ENCODE measurements around the gene GPT2.
"Not testable (repeated sequence)": the region's sequence is repeated elsewhere in the genome, so short reads cannot be mapped to it uniquely, and the experiment has no call there.

GPT2 gene

DNA sequence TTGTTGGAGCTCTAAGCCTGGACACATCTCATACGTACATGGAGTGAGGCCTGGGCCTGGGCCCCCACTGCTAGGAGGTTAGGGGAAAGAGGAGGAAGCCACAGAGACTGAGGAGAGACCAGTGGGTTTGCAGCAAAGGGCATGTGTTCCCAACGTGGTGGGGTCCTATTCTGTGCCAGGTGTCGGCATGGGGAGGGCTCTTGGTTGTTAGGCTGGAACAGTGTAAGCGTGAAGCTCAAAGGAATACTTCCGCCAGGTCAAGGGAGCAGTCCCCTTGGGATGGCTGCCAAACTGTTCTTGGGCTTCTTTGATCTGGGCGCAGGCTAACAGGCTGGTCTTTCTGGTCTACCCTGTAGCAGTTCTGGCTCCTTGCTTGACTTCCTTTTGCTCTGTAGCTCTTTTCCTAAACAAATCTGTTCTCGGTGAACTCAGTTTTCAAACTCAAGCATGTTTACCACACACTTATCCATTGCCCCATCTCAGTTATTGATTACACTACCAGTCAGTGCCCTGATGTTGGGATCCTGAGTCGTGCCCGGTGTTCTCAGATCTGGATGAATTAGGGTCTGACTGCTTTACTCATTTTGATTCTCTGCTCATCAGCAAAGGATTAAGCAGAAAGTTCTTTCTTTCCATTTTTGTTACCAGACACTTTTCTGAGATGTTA is 36.4 kb downstream of the GPT2 start:
- DNase-seq (ENCODE audit: low read depth) = no peak

DNA sequence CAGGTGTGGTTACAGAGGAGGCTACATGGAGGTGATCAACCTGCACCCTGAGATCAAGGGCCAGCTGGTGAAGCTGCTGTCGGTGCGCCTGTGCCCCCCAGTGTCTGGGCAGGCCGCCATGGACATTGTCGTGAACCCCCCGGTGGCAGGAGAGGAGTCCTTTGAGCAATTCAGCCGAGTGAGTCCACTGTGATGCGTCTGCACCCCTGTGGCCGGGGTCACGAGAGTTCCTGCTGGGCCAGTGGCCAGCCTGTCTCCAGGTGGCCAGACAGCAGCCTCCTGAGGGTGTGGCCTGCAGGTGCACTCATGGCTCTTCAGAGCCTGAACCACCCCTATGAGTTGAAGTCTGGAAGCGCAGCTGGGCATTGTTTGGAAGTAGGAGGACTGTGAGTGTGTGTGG is 38.1 kb downstream of the GPT2 start:
- no peak for DNase-seq (ENCODE audit: low read depth)

DNA sequence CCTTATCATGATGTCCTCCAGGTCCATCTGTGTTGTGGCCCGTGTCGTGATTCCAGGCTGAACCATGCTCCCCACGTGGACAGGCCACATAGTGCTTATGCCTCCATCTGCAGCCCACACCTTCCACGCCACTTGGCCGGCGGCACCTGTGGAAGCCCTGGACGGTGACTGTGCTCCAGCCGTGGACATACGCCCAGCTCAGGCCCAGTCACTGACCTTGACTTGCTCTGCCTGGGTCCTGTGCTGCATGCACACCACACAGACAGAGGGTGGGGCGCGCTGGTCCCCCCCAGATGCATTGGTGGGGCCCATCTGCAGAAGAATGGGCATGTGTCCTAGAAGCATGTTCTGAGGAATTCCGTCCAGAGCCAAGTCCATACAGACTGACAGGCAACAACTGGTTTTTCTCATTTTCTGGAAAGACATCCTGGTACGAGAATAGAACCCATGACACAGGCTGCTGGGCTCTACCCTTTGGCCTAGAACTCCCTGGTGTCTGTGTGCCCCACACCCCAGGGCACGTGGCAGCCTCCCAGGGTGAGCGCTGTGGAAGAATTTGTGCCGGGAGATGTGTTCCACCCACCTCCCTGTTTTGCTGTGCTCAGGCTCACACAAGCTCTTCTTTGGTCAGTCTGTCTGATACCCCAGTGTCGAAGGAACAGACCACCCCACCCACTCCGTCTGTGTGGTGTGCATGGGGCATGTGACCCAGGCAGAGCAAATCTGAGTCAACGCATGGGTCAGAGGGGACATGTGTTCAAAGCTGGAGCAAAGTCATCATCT is 39.5 kb downstream of the GPT2 start:
- no peak for DNase-seq (ENCODE audit: low read depth)

DNA sequence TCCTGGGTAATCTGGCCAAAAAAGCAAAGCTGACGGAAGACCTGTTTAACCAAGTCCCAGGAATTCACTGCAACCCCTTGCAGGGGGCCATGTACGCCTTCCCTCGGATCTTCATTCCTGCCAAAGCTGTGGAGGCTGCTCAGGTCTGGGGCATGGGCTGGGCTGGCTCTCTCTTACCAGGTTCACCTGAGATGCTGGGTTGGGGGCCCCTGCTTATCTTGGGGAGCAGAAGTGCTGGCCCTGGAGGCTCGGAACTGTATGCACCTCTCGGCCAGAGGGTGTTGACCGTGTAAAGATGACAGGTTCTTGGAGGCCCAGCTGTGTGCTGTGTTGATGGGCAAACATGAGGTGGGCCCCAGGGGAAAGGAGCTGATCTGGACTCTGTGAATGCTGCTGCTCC is 40.2 kb downstream of the GPT2 start:
- no peak for DNase-seq (ENCODE audit: low read depth)

DNA sequence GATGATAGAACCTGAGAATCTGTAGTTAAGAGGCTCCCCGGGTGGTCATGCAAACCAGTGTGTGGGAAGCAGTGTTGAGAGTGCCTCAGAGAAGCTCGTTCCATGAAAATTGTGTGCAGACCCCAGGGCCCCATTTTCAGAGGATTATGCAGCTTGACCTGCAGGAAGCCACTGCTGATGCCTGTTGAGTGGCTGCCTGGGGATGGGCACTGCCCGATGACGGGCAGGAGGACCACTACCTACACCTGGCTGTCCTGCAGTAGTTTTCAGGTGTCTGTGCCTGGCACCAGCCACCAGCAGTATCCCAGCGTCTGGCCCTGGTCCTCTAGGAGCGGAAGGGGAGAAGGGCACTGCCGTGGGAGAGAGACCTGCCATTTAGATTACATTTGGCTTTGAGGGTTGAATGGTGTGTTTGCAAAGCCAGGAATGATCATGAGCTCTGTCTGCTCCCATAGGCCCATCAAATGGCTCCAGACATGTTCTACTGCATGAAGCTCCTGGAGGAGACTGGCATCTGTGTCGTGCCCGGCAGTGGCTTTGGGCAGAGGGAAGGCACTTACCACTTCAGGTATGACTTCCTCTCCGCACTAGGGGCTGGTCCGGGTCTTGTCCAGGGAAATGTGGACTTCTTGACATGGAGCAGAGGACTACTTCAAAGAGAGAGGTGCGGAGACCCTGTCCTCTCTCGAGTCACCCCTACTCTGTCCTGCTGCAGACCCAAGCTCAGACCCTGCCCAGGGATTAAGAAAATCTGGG is 42.5 kb downstream of the GPT2 start:
- DNase-seq (ENCODE audit: low read depth) = no peak

DNA sequence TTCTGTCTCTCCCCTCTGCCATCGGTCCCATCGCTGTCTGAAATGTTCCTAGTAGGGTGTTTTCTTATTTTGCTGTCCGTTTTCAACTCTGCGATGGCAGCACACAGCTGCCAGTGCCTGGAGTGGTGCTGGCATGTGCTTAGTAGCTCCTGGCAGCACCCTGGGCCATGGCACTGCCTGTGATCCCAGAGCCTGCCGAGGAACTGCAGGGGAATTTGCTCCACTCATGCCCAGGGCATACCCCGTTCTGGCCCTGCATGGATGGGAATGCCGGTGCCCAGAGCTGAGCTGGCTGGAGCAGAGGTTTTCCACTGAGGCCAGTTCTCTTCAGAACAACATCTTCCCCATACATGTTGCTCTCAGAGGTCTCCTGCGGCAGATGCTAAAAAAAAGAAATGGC is 43.1 kb downstream of the GPT2 start:
- DNase-seq (ENCODE audit: low read depth) = no peak

DNA sequence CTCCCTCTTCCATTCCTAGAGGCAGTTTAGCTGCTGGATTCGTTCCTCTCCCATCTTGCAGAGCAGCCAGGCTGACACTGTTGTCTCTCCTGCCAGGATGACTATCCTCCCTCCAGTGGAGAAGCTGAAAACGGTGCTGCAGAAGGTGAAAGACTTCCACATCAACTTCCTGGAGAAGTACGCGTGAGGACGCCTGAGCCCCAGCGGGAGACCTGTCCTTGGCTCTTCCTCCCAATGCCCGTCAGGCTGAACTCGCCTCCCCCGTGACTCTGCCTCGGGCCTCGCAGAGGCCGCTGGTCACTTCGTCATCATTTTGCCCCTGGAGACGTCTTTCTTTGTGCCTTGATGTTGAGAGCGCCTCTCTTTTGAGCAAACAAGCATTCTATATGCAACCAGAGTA is 44.6 kb downstream of the GPT2 start:
- DNase-seq (ENCODE audit: low read depth) = no peak

DNA sequence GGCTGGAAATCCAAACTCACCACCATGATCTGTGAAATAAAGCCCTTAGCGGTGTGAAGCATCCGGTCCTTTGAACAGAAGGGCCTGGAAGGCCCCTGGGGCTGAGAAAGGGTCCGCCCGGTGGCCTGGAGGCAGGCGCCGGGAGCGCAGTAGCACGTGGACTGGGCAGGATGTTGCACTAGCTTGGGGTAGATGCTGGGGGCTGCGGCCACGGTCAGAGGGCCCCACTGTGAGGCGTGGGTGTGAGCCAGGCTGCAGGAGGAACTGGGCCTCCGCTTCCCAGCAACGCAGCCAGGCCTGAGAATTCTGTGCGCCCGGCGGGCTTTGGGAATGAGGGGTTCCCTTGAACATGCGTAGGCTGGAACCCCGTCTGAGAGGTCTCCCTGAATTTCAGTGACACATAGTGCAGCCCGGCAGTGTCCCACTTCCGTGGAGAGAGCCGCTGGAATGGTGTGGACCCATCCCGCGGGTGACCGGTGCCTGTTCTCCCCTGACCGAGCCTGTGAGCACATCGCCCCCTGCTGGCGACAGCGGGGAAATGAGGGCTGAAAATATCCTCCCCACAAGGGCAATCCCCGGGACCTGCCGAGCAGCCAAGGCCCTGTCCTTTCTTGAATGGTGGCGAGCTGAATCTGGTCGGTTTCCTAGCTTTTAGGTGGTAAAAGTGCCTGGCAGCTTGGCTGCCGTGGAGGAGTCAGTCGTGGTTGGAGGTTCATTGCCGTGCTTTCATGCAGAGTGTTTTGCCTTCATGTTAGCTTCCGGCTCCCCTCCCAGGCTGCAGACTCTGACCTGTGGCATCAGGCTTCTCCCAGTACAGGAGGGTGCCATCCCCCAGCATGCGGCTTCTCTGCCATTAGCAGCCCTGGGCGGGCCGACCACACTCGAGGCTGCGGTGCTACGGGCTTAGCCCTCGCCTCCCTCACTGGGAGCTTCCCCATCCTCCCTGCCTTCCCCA is 45.5 kb downstream of the GPT2 start:
- DNase-seq (ENCODE audit: low read depth) = no peak

DNA sequence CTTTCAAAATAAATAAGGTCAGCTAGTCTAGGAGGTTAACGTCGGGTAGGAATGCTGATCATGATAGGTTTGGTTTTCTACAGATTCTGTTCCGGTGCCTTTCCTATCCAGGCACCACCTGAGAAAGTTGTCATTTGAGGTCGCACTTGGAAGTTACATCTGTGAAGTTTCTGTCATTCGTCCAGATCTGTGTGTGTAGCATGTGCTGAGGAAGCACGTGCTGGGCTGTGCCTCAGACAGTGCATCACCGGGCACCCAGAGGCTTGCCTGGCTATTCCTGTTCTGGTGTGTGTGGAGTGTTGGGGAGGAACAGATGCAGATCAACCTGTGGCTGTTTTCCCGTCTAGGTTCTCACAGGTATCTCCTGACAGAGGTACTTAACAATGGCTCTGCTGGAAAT is 46.7 kb downstream of the GPT2 start:
- no peak for DNase-seq (ENCODE audit: low read depth)

DNA sequence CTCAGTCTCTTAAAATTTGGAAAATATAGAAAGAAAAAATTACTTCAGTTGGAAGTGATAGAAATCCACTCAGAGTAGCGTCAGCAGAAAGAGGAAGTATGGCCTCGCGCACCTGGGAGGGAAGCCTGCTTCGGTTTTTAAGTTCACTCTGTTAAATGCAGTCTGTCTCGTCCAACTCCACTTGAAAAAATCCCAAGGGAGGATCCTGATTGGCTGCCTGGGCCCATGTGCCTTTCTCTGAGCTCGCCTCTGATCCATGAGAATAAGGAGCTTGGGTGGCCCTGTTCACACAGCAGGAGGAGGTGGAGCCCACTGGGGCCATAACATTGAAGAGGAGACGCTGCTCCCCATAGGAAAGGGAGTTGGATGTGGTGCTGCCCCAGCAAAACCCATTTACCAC is 48.6 kb downstream of the GPT2 start:
- DNase-seq (ENCODE audit: low read depth) = no peak

DNA sequence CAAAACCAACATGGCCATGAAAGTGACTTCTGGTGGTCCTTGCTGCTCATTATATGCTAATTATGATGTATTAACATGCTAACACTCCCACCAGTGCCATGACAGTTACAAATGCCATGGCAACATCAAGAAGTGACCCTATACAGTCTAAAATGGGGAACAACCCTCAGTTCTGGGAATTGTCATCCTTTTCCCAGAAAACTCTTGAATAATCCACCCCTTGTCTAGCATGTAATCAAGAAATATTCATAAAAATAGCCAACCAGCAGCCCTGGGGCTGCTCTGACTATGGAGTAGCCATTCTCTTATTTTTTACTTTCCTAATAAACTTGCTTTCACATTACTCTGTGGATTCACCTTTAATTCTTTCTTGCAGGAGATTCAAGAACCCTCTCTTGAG is 53.4 kb downstream of the GPT2 start:
- DNase-seq (ENCODE audit: low read depth) = no peak

DNA sequence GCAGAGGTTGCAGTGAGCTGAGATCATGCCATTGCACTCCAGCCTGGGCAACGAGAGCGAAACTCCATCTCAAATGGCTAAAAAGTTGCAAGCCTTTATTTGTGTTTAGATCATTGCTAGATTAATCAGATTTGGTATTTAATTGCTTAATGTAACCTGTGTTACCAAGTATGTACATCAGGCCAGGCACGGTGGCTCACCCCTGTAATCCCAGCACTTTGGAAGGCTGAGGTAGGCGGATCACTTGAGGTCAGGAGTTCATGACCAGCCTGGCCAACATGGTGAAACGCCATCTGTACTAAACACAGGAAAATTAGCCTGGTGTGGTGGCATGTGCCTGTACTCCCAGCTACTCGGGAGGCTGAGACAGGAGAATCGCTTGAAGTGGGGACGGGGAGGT is 60.6 kb downstream of the GPT2 start:
- DNase-seq (ENCODE audit: low read depth) = not testable (repeated sequence)

DNA sequence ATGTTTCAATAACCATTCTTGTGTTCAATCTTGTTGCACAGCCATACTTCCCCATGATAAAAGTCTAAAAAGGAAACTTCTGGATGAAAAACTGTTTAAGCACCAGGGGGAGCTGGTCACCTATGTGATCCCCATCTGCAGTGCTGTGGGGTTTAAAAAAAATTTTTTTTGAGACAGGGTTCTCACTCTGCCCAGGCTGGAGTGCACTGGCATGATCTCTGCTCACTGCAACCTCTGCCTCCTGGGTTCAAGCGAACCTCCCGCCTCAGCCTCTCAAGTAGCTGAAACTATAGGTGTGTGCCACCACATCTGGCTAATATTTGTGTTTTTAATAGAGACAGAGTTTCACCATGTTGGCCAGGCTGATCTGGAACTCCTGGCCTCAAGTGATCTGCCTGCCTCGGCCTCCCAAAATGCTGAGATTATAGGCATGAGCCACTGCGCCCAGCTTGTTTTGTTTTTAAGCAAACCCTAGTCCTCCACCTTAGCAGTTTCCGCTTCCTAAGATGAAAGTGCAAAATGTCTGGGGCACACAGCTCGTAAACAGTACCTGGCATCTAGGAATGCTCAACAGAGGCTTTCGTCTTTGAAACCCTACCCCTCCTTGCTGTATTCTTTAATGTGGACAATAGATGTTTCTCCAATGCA is 63.9 kb downstream of the GPT2 start:
- DNase-seq (ENCODE audit: low read depth) = no peak

DNA sequence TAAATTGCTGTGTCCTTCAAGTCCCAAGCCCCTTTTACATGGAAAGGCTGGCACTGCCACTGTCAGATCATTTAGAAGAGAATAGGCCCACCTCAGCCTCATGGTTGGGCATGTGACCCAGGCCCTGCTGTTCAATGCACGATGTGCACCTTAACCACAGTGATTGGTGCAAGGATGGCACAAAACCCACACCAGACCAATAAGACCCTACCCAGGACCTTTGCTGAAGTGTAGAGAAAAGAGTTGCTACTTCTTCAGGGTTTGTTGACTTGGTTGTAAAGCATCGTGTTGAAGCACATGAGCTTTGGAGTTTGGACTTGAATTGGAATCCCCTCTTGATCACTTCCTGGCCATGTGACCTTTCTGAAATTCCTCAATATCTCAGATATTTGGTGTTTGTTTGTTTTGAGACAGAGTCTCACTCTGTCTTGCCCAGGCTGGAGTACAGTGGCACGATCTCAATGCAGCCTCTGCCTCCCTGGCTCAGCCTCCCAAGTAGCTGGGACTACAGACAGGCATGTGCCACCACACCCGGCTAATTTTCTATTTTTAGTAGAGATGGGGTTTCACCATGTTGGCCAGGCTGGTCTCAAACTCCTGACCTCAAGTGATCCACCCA is 64.5 kb downstream of the GPT2 start:
- no peak for DNase-seq (ENCODE audit: low read depth)

DNA sequence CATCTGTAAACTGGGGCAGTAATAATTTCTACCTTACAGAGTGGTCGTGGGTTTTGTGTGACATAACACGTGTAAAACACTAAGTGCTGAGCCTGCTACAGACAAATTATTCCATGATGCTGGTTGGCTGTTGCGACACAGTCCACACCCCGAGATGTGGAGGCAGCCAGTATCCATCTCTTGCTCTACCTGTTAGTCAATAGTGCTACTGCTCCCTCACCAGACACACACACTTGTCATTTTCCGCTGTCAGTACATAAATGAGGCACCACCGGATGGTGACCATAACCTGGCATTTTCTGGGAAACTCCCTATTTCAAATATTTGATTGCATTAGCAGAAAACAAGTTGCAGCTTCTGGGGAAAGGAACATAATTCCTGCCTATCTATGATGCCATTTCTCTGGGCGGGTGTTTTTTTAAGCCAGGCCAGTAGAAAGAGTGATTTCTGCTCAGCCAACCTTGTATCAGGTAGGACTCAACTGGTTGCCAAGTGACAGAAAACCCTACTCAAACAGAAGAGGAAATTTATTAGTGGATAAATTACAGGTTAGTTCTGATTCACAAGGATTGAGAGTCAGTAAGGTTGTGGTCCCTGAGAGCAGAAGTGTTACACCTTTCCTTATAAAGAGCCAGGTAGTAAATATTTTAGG is 65.2 kb downstream of the GPT2 start:
- no peak for DNase-seq (ENCODE audit: low read depth)

DNA sequence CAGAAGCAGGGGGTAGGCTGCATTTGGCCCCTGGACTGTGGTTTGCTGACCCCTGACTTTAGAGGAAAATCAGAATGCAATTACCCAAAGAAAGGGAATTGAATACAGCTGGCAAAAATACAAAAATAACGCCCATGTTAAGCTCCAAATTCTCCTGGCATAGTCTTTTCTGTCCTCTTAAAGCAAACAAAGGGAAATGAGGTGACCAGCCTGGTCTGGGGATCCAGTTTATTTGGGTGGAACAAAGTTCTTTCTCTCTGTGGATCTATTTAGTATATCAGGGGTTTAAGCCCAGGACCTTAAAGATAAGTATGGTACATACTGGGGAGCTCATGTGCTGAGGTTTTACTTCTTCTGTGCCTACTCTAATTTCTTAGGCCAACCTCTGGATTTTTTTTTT is 65.8 kb downstream of the GPT2 start:
- DNase-seq (ENCODE audit: low read depth) = no peak

DNA sequence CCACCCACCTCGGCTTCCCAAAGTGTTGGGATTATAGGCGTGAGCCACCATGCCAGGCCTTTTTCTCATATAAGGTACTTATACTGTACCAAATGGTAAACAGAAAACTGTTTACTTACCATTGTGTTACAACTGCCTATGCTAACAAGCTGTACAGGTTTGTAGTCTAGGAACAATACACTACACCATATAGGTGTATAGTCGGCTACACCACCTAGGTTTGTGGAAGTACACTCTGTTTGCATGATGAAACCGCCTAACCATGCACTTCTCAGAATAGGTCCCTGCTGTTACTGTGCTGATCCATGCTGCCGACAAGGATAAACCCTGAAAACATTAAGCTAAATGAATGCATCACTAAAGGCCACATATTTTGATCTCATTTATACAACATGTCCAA is 70.4 kb downstream of the GPT2 start:
- no peak for DNase-seq (ENCODE audit: low read depth)

DNA sequence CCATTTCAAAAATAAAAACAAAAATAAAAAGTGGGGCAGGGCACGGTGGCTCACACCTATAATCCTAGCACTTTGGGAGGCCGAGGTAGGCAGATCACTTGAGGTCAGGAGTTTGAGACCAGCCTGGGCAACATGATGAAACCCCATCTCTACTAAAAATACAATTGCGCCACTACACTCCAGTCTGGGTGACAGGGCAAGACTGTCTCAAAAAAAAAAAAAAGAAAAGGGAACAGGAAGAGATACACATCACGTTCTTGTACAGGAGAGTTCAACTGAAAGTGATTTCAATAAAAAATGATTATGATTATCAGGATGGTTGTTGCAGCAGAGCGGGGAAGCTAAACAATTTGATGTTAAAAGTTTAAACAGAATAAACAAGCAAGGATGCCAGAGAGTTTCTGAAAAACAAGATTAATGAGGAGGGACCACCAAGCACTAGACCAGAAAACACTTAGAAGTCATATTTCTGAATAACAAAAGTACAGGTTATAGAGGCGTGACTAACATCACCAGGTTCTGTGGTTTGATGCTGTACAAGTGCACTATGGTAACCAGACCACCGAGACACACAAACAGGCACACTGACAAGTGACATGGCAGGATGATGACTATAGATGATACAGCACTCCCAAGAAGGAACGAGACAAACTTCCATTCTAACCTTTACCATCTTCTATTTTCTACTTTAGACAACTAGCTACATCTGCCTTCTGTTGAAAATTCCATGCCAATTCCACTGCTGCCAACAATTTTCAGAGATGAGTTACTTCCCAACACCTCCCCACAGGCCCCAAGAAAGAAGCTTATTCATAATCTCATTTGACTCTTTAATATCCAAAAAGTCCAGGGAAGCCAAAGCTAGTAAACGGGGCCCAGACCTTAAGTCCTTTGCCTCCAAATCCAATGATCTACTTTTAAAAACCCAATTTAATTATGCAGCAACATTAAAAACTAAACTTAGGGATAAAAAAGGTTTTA is 77.5 kb downstream of the GPT2 start:
- no peak for DNase-seq (ENCODE audit: low read depth)

DNA sequence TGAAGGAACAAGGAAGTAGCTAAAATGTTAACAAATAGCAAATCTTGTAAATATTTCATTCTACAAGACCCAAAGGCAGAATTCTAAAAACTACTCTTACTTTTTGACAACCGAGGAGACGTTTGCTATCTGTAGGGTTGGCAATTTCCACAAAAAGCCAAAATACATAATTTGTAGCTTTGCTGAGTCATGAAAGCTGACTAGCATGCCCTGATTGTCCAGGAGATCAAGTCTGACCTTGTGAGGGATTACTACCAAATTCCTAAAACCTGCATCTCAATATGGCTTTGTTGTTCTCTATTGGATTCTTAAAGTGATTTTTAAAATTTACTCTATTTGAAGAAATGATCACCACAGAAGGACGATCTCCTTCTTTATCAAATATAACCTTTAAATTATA is 78.5 kb downstream of the GPT2 start:
- DNase-seq (ENCODE audit: low read depth) = no peak

All from T-helper 22 cell (primary cell).